ENCODE data around the gene ZNF629. TPM values are rescaled to one million over a fixed set of nuclear protein-coding genes. Genes with fewer than 3 reads are reported as not detected.

Gene ZNF629
- total and polyA plus RNA-seq, 2 donors (not counting 1 experiment from before 2014, with no cell fraction given): 1.2 to 6.9 TPM

DNA sequence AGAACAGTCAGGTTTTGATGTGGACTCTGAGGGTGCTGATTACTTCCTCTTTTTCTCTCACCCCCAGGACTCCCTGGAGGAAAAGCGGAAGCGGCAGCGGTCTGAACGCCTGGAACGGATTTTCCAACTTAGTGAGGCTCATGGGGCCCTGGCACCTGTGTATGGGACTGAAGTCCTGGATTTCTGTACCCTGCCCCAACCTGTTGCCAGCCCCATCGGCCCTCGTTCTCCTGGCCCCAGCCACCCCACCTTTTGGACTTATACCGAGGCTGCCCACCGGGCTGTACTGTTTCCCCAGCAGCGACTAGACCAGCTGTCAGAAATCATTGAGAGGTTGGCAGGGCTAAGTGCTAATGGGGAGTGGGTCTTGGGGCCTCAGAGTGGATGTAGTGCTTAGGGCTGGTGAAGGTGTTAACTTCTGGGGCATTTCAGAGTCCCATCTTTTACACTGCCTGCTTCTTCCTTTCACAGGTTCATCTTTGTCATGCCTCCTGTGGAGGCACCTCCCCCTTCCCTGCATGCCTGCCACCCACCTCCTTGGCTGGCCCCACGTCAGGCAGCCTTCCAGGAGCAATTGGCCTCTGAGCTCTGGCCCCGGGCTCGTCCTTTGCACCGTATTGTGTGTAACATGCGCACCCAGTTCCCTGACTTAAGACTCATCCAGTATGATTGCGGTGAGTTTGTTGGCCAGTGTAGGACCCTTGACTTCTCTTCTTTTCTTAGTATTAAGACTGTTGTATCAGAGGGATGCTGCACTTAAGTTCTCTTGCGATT lies 57.9 kb downstream of the ZNF629 start:
- Mint-ChIP-seq H3K4me1 (peaks cover 10% of the 10 kb centered on the region), H3K4me3 (no peak overlapping the region), H3K27me3 (no peaks in the 10 kb centered on the region), H3K9me3 (ENCODE audit: insufficient read depth) (no peaks in the 10 kb centered on the region), H3K27ac (no peak overlapping the region)
- no peaks in the 10 kb centered on the region for H3K9me3 ChIP-seq (ENCODE audit: control extremely low read depth in 1 of 3, control insufficient read depth in 2 of 3, insufficient read depth in 1 of 3, low read length in 2 of 3)
- peaks cover 6 to 9% of the 10 kb centered on the region in 2 donors for H3K4me1 ChIP-seq (ENCODE audit: control insufficient read depth in 2 of 2, insufficient read depth in 2 of 2, low read length in 2 of 2)
- intact Hi-C loops (cut with micrococcal nuclease): no loop called here
- ATAC-seq (ENCODE audit: low read depth) (no peak), DNase-seq (no peak)
- POLR2A ChIA-PET: no interaction called here
- H3K4me3 ChIP-seq (ENCODE audit: control extremely low read depth in 1 of 5, extremely low read depth in 1 of 5, insufficient read depth in 1 of 5, low read depth in 2 of 5, low read length in 4 of 5): no peak overlapping the region
- no peak overlapping the region for H3K27ac ChIP-seq (ENCODE audit: low read length in 2 of 2)
- H3K36me3 ChIP-seq (replicated peaks in 1 of 2; ENCODE audit: control extremely low read depth in 1 of 2, control insufficient read depth in 1 of 2, extremely low read depth in 1 of 2, insufficient read depth in 2 of 2, low read length in 1 of 2): peaks cover 2 to 69% of the 10 kb centered on the region in 2 experiments
- no peak overlapping the region for H3K9ac ChIP-seq (ENCODE audit: low read length)
- no peaks in the 10 kb centered on the region for H3K27me3 ChIP-seq (replicated peaks in 1 of 4; ENCODE audit: control extremely low read depth in 1 of 4, control insufficient read depth in 3 of 4, insufficient read depth in 4 of 4, low read length in 3 of 4)
- no peak overlapping the region for H2AFZ ChIP-seq (ENCODE audit: insufficient read depth, low read depth, low read length, poor library complexity, severe bottlenecking)
- H4K20me1 ChIP-seq (ENCODE audit: control insufficient read depth, insufficient read depth, low read length, poor library complexity, severe bottlenecking): peaks cover 8% of the 10 kb centered on the region
- no peak for TF ChIP-seq EZH2 (IDR thresholded peaks at IDR 0.05; ENCODE audit: borderline replicate concordance, insufficient read depth, low read depth, low read length, poor library complexity, severe bottlenecking)
- TF ChIP-seq, protein P1, sequence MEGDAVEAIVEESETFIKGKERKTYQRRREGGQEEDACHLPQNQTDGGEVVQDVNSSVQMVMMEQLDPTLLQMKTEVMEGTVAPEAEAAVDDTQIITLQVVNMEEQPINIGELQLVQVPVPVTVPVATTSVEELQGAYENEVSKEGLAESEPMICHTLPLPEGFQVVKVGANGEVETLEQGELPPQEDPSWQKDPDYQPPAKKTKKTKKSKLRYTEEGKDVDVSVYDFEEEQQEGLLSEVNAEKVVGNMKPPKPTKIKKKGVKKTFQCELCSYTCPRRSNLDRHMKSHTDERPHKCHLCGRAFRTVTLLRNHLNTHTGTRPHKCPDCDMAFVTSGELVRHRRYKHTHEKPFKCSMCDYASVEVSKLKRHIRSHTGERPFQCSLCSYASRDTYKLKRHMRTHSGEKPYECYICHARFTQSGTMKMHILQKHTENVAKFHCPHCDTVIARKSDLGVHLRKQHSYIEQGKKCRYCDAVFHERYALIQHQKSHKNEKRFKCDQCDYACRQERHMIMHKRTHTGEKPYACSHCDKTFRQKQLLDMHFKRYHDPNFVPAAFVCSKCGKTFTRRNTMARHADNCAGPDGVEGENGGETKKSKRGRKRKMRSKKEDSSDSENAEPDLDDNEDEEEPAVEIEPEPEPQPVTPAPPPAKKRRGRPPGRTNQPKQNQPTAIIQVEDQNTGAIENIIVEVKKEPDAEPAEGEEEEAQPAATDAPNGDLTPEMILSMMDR (IDR thresholded peaks at IDR 0.05): no peak
- peaks cover 14% of the 10 kb centered on the region for H3K79me2 ChIP-seq (ENCODE audit: control insufficient read depth, insufficient read depth, low read length)
- CTCF ChIA-PET: no interaction called here
- WGBS (ENCODE audit: insufficient coverage): 81% methylated on average over 7 of the region's 17 CpGs
- no peak overlapping the region for H3K4me2 ChIP-seq (replicated peaks; ENCODE audit: low read depth, low read length, poor library complexity, severe bottlenecking)

Small RNA genes lying within 50 kb of the gene (small RNA-seq; reads per million reads assigned to genes)
- not detected for gene RF00017 (ENCODE audit: insufficient read length, low read depth, low replicate concordance)

Other genes starting within 250 kb of the ZNF629 start
- gene ZNF764, start 228.8 kb downstream of the ZNF629 start, total RNA-seq: 19.7 and 20.9 TPM in 2 replicates
- gene ZNF764, start 228.8 kb downstream of the ZNF629 start, polyA plus RNA-seq: 11.0 and 12.6 TPM in 2 replicates
- gene ZNF688, start 215.5 kb downstream of the ZNF629 start, total RNA-seq: 23.1 and 24.9 TPM in 2 replicates
- 15.9 and 20.6 TPM in 2 replicates for gene ZNF688, start 215.5 kb downstream of the ZNF629 start, polyA plus RNA-seq
- 39.7 and 44.6 TPM in 2 replicates for gene ZNF785, start 201.5 kb downstream of the ZNF629 start, total RNA-seq
- 9.6 and 12.2 TPM in 2 replicates for gene ZNF785, start 201.5 kb downstream of the ZNF629 start, polyA plus RNA-seq
- 11.9 and 12.4 TPM in 2 replicates for gene ZNF689, start 176.8 kb downstream of the ZNF629 start, total RNA-seq
- 8.1 and 9.6 TPM in 2 replicates for gene ZNF689, start 176.8 kb downstream of the ZNF629 start, polyA plus RNA-seq
- 92.7 and 95.8 TPM in 2 replicates for gene PRR14, start 136.2 kb downstream of the ZNF629 start, total RNA-seq
- gene PRR14, start 136.2 kb downstream of the ZNF629 start, polyA plus RNA-seq: 62.4 and 63.5 TPM in 2 replicates
- gene FBRS, start 128.8 kb downstream of the ZNF629 start, total RNA-seq: 191 and 194 TPM in 2 replicates
- gene FBRS, start 128.8 kb downstream of the ZNF629 start, polyA plus RNA-seq: 68.3 and 84.4 TPM in 2 replicates
- 142 and 145 TPM in 2 replicates for gene SRCAP, start 88.0 kb downstream of the ZNF629 start, total RNA-seq
- gene SRCAP, start 88.0 kb downstream of the ZNF629 start, polyA plus RNA-seq: 20.9 and 21.4 TPM in 2 replicates
- 54.1 and 55.7 TPM in 2 replicates for gene PHKG2, start 38.8 kb downstream of the ZNF629 start, total RNA-seq
- 79.0 and 80.8 TPM in 2 replicates for gene PHKG2, start 38.8 kb downstream of the ZNF629 start, polyA plus RNA-seq
- 9.3 and 11.7 TPM in 2 replicates for gene CFAP119, start 25.1 kb downstream of the ZNF629 start, total RNA-seq
- gene CFAP119, start 25.1 kb downstream of the ZNF629 start, polyA plus RNA-seq: 8.5 and 10.4 TPM in 2 replicates
- gene RNF40, start 24.9 kb downstream of the ZNF629 start, total RNA-seq: 120 and 121 TPM in 2 replicates
- 41.8 and 44.3 TPM in 2 replicates for gene RNF40, start 24.9 kb downstream of the ZNF629 start, polyA plus RNA-seq
- gene BCL7C, start 106.9 kb upstream of the ZNF629 start, total RNA-seq: 30.5 and 31.6 TPM in 2 replicates
- gene BCL7C, start 106.9 kb upstream of the ZNF629 start, polyA plus RNA-seq: 14.9 and 17.1 TPM in 2 replicates
- 0.81 and 1.0 TPM in 2 replicates for gene CTF1, start 109.4 kb upstream of the ZNF629 start, total RNA-seq
- 0.78 and 0.99 TPM in 2 replicates for gene CTF1, start 109.4 kb upstream of the ZNF629 start, polyA plus RNA-seq
- 25.0 and 29.5 TPM in 2 replicates for gene FBXL19, start 136.4 kb upstream of the ZNF629 start, total RNA-seq
- 9.0 and 12.9 TPM in 2 replicates for gene FBXL19, start 136.4 kb upstream of the ZNF629 start, polyA plus RNA-seq
- gene ORAI3, start 161.9 kb upstream of the ZNF629 start, total RNA-seq: 51.8 and 55.8 TPM in 2 replicates
- gene ORAI3, start 161.9 kb upstream of the ZNF629 start, polyA plus RNA-seq: 24.2 and 32.2 TPM in 2 replicates
- 37.2 and 39.5 TPM in 2 replicates for gene SETD1A, start 170.5 kb upstream of the ZNF629 start, total RNA-seq
- 11.5 and 12.4 TPM in 2 replicates for gene SETD1A, start 170.5 kb upstream of the ZNF629 start, polyA plus RNA-seq
- 1.0 and 1.2 TPM in 2 replicates for gene HSD3B7, start 198.0 kb upstream of the ZNF629 start, total RNA-seq
- gene HSD3B7, start 198.0 kb upstream of the ZNF629 start, polyA plus RNA-seq: 0.65 and 0.89 TPM in 2 replicates
- 2.2 and 2.7 TPM in 2 replicates for gene STX1B, start 223.4 kb upstream of the ZNF629 start, total RNA-seq
- gene STX1B, start 223.4 kb upstream of the ZNF629 start, polyA plus RNA-seq: 1.8 and 2.1 TPM in 2 replicates
- 111 and 120 TPM in 2 replicates for gene STX4, start 246.4 kb upstream of the ZNF629 start, total RNA-seq
- gene STX4, start 246.4 kb upstream of the ZNF629 start, polyA plus RNA-seq: 133 and 159 TPM in 2 replicates

Measured in B cell (primary cell).